LNCAP (cell line): Measurements from ENCODE around the gene SERPINI1.

Source experiments
- CTCF ChIP-seq: fragments of 450-650 bp; IDR thresholded peaks from 2 replicates; pipeline ENCODE4 v1.5.1; 2017; ENCODE audit warnings: mild to moderate bottlenecking

Gene SERPINI1

GRCh38 chr3:167749209-167749608 is 13.7 kb downstream of the SERPINI1 start:
- no peak for TF ChIP-seq CTCF

DNA sequence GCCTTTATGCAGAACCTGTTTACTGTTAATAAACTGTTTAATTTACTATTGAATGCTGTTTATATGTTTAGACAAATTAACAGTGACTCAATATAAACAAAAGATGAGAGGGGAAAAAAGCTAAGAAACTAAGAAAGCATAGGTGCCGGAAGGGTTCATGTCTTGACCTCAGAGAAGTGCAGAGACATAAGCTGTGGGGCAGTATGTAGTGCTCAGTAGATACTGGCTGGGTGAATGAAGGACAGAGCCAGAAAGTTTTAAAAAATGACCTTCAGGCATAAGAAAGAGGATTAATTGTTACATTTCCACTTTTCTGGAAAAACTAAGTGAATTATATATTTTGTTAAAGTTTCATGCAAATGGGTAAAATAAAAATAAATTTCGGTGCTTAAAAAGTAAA is 14.2 kb downstream of the SERPINI1 start:
- TF ChIP-seq CTCF, result no peak

GRCh38 chr3:167750272-167750971 is 14.9 kb downstream of the SERPINI1 start:
- TF ChIP-seq CTCF, result no peak

DNA sequence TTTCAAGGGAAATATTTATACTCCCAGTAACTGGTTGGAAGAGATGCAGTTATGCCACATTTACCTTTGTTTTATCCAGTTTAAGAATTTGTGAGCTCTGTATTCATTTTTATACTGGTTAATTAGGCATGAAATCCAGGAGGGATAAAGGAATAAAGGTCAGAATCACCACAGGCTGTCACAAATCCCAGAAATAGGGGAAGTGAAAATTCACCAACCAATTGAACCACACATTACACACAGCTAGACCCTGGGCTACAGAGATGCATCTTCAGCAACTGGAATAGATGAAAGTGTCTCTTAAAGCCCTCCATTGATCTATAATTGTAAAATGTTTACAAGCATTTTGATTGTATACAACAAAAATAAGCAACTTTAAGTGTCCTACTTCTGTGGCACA is 18.5 kb downstream of the SERPINI1 start:
- TF ChIP-seq CTCF, result no peak

DNA sequence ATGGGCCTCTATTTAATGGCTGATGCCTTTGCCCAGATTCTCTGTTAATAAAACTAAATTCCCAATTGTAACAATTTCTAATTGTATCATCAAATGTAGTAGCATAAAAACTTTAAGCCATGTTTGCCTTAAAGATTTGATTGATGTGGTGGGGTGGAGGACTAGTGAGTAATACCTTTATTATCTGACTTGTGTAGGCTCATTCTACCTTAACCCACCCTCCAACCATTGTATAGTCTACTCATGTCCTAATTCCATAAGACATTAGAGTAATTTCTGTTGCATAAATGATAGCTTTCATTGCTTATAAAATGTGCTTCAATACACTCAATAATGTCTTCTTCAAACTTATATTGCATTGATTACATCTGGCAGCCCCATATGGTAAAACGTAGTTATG is 25.8 kb downstream of the SERPINI1 start:
- no peak for TF ChIP-seq CTCF

DNA sequence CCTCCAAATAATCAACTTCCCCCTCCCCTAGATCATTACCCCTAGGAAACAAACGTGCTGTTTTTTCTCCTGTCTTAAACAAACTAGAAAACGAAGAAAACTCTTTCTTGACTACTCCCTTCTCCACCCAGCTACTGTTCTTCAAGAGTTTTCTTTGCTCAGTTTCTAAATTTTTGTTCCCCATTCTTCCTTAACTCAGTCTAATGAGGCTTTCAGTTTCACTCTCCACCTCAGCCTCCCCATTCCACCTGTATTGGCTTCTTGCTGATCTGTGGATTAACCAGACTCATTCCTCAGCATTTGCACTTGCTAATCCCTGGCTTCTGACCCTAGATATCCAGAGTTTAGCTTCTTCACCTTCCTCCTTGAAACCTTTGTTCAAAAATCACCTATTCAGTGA is 26.8 kb downstream of the SERPINI1 start:
- TF ChIP-seq CTCF, result no peak

DNA sequence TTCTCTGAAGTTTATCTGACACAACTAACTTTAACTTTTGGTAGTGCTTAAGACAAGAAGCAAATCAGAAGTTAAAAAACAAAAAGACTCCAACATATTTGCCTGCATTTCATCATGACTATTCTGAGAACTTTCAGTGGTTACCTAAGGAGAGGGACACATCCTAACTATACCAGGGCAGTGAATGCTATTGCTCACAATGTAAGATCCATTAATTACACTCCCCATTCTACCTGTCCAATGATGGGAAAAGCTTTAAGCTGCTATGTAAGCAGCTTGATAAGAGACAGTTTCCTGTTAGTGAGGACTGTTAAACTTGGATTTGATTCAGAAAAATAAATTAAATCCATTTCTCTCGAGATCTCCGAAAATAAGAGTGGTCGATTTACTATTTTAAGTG is 37.5 kb downstream of the SERPINI1 start:
- no peak for TF ChIP-seq CTCF

GRCh38 chr3:167773584-167773983 is 38.1 kb downstream of the SERPINI1 start:
- no peak for TF ChIP-seq CTCF
